Gastroesophageal sphincter (tissue), 3 donors: Measurements from ENCODE around the gene PCDHGA10.

Experiments used
- EP300 ChIP-seq: sonication (generic); formaldehyde crosslinking; IDR thresholded peaks from one replicate; pipeline ENCODE4 v1.6.1; 2017; ENCODE audit warnings: antibody characterized with exemption, mild to moderate bottlenecking
- POLR2A ChIP-seq, 2 donors: fragments of 450-650 bp; IDR thresholded peaks; one replicate each; pipeline ENCODE4 v1.6.1; 2017; ENCODE audit warnings: antibody characterized with exemption in 2 of 2, mild to moderate bottlenecking in 2 of 2, moderate library complexity in 1 of 2
- POLR2AphosphoS5 ChIP-seq: sonication (generic); formaldehyde crosslinking; IDR thresholded peaks from one replicate; pipeline ENCODE4 v1.6.1; 2017; ENCODE audit warnings: antibody characterized with exemption
- TF ChIP-seq, protein P1 (sequence below), 4 experiments: fragments of 200-600 bp in 2 of 4; fragments of 450-650 bp in 2 of 4; sonication (generic) in 1 of 4; IDR thresholded peaks; one replicate each; pipeline ENCODE4 v1.5.1; 2017 to 2019; ENCODE audit warnings: antibody characterized with exemption in 4 of 4, mild to moderate bottlenecking in 2 of 4, moderate library complexity in 2 of 4

DNA sequence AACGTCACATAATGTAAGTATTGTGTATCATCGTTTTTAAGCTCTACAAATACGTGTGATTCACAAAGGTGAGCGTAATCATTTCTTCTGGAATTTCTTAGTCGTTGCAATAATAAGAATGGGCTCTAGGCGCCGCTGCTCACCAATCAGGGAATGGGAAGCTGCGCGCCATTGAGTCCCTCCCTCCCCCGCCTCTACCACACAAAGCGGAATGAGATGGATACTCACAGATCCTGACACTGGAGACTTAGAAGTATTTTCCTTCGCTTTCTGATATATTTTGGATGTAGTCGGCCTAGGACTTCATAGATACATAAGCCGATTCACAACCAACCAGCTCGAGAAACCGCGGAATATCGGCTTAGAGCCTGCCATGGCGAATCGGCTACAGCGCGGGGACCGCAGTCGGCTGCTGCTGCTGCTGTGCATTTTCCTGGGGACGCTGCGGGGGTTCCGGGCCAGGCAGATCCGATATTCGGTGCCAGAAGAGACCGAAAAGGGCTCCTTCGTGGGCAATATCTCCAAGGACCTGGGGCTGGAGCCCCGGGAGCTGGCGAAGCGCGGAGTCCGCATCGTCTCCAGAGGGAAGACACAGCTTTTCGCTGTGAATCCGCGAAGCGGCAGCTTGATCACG lies 8.2 kb downstream of the PCDHGA10 start, which contains the start of gene PCDHGA11:
- TF ChIP-seq, protein P1, sequence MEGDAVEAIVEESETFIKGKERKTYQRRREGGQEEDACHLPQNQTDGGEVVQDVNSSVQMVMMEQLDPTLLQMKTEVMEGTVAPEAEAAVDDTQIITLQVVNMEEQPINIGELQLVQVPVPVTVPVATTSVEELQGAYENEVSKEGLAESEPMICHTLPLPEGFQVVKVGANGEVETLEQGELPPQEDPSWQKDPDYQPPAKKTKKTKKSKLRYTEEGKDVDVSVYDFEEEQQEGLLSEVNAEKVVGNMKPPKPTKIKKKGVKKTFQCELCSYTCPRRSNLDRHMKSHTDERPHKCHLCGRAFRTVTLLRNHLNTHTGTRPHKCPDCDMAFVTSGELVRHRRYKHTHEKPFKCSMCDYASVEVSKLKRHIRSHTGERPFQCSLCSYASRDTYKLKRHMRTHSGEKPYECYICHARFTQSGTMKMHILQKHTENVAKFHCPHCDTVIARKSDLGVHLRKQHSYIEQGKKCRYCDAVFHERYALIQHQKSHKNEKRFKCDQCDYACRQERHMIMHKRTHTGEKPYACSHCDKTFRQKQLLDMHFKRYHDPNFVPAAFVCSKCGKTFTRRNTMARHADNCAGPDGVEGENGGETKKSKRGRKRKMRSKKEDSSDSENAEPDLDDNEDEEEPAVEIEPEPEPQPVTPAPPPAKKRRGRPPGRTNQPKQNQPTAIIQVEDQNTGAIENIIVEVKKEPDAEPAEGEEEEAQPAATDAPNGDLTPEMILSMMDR (IDR thresholded peaks at IDR 0.05) = peak in 3 of 4 experiments; percentile 19 to 36 (median 27)
- TF ChIP-seq POLR2A (IDR thresholded peaks at IDR 0.05) (no peak), EP300 (no peak), POLR2AphosphoS5 (no peak)
